ENCODE data around the gene LRRC1.
A peak's percentile ranks its signal among the peaks of the same experiment; 100 is the strongest.
"Not testable (repeated sequence)": the region's sequence is repeated elsewhere in the genome, so short reads cannot be mapped to it uniquely, and the experiment has no call there.

Gene LRRC1

GRCh38 chr6:53793318-53794136, 1.3 kb upstream of the LRRC1 start:
- peak; percentile 72 for DNase-seq

- peak; percentile 65 for DNase-seq
Observed at GRCh38 chr6:53794137-53794719, 577 bp upstream of the LRRC1 start.

- no peak for DNase-seq
Observed at GRCh38 chr6:53795340-53795701, 516 bp downstream of the LRRC1 start.

- DNase-seq, result peak; percentile 21
Observed at GRCh38 chr6:53795702-53796450, 1.1 kb downstream of the LRRC1 start.

GRCh38 chr6:53796451-53796780, 1.6 kb downstream of the LRRC1 start:
- no peak for DNase-seq

- no peak for DNase-seq
Observed at GRCh38 chr6:53796791-53797190, 2.0 kb downstream of the LRRC1 start.

GRCh38 chr6:53797304-53797703, 2.5 kb downstream of the LRRC1 start:
- DNase-seq, result no peak

- no peak for DNase-seq
Observed at GRCh38 chr6:53799340-53799739, 4.5 kb downstream of the LRRC1 start.

GRCh38 chr6:53801022-53801421, 6.2 kb downstream of the LRRC1 start:
- DNase-seq, result no peak

- DNase-seq, result no peak
Observed at GRCh38 chr6:53802582-53802981, 7.8 kb downstream of the LRRC1 start.

- no peak for DNase-seq
Observed at GRCh38 chr6:53803081-53803860, 8.5 kb downstream of the LRRC1 start.

- no peak for DNase-seq
Observed at GRCh38 chr6:53805016-53805415, 10.2 kb downstream of the LRRC1 start.

- peak; percentile 6 for DNase-seq
Observed at GRCh38 chr6:53805725-53806124, 10.9 kb downstream of the LRRC1 start.

- not testable (repeated sequence) for DNase-seq
Observed at GRCh38 chr6:53807606-53808005, 12.8 kb downstream of the LRRC1 start.

GRCh38 chr6:53808302-53808881, 13.6 kb downstream of the LRRC1 start:
- no peak for DNase-seq

- DNase-seq, result no peak
Observed at GRCh38 chr6:53809691-53810090, 14.9 kb downstream of the LRRC1 start.

- no peak for DNase-seq
Observed at GRCh38 chr6:53811082-53811481, 16.3 kb downstream of the LRRC1 start.

GRCh38 chr6:53811746-53812145, 16.9 kb downstream of the LRRC1 start:
- no peak for DNase-seq

- no peak for DNase-seq
Observed at GRCh38 chr6:53813096-53813495, 18.3 kb downstream of the LRRC1 start.

GRCh38 chr6:53813801-53814200, 19.0 kb downstream of the LRRC1 start:
- peak; percentile 10 for DNase-seq

GRCh38 chr6:53814353-53814752, 19.5 kb downstream of the LRRC1 start:
- DNase-seq, result no peak

GRCh38 chr6:53815381-53816119, 20.7 kb downstream of the LRRC1 start:
- no peak for DNase-seq
